Cardiac fibroblast (primary cell): ENCODE data around the gene PRRT3.
A peak's percentile ranks its signal among the peaks of the same experiment; 100 is the strongest.

Experiments used
- DNase-seq, 2 donors: peaks; one replicate each; pipeline versions ENCODE4 v3.0.0 to v3.0.0-alpha.2; 2010; ENCODE audit warnings: low read depth in 2 of 2
- H3K4me3 ChIP-seq, 2 donors: replicated peaks in 1 of 2; 1 replicate in 1 of 2; 2 replicates in 1 of 2; pipeline ENCODE4 v1.5.1; 2011; ENCODE audit warnings: low read depth in 2 of 2, low read length in 2 of 2, mild to moderate bottlenecking in 2 of 2, moderate library complexity in 1 of 2
- CTCF ChIP-seq: IDR thresholded peaks from one replicate; pipeline ENCODE4 v1.5.1; 2011; ENCODE audit warnings: low read depth, mild to moderate bottlenecking, low read length, inconsistent platforms

The PRRT3 gene

DNA sequence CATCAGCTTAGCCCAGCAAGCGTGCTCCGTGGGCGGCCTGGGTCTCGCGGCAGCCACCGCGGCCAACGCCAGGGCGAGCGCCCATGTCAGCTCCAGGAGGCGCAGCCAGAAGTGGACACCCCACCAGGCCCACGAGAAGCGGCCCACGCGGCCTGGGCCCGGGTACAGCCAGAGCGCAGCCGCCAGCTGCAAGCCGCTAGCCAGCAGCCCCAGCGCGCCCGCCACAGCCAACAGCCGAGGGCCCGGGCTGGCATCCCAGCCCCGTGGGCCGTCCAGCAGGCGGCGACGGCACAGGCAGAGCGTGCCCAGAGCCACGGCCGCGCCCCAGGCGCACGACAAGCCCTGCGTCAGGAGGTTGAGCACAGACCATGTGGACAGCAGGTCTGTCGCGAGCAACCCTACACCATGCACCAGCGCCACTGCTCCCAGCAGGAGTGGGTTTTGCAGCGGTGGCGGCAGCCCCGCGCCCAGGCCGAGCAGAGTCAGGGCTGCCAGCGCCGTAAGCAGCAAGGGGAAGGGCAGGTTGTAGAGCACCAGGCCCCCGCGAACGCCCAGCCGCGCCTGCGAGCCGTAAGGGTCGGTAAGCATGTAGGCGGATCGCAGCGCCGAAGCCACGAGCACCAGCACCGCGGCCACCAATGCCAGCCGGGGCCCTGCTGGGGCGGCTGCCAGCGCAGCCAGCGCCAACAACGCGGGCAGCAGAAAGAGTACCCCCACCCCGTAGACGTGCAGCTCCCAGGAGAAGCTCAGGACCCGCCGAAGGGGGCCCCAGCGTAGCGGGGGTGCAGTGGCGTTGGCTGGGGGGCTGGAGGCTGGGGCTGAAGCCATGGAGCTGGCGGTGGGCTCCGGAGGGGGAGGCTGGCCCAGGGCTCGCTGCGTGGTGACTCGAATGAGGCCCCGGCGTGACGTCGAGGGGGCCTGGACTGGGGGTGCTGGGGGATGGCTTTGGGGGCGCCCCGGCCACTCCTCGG is 4.9 kb downstream of the PRRT3 start:
- TF ChIP-seq CTCF: peak; percentile 46
- DNase-seq: peak; percentile 74 to 79
- peak overlapping the region; percentile 60 to 61 for H3K4me3 ChIP-seq

GRCh38 chr3:9946112-9947024 is 5.8 kb downstream of the PRRT3 start:
- peak; percentile 89 to 95 for DNase-seq
- peak; percentile 24 for TF ChIP-seq CTCF
- H3K4me3 ChIP-seq: peak overlapping the region; percentile 61 to 62

- DNase-seq: no peak
- TF ChIP-seq CTCF: no peak
- H3K4me3 ChIP-seq: no peak overlapping the region
Measured at GRCh38 chr3:9945358-9945757, 6.8 kb downstream of the PRRT3 start.

- TF ChIP-seq CTCF: no peak
- no peak overlapping the region for H3K4me3 ChIP-seq
- no peak for DNase-seq
Measured at GRCh38 chr3:9944271-9944670, 7.9 kb downstream of the PRRT3 start.

GRCh38 chr3:9942934-9943690 is 9.1 kb downstream of the PRRT3 start:
- no peak overlapping the region for H3K4me3 ChIP-seq

More at GRCh38 chr3:9942934-9943690, 9.1 kb downstream of the PRRT3 start:
- no peak for DNase-seq
- no peak for TF ChIP-seq CTCF
